KOPT-K1 (cell line): Measurements from ENCODE around the gene YTHDC1.
A peak's percentile ranks its signal among the peaks of the same experiment; 100 is the strongest.

Experiments
- H3K27ac ChIP-seq: fragments of 200-600 bp; sonication (generic); 2 replicates; pipeline ENCODE4 v1.5.1; 2016; ENCODE audit warnings: antibody characterized with exemption, mild to moderate bottlenecking, low read depth, low read length; ENCODE audit not compliant: poor library complexity, severe bottlenecking
- H3K36me3 ChIP-seq: fragments of 200-600 bp; sonication (generic); 2 replicates; pipeline ENCODE4 v1.5.1; 2017; ENCODE audit warnings: antibody characterized with exemption, mild to moderate bottlenecking, low read length, moderate library complexity; ENCODE audit not compliant: insufficient read depth
- H3K9me3 ChIP-seq: fragments of 200-600 bp; sonication (generic); 2 replicates; pipeline ENCODE4 v1.5.1; 2017; ENCODE audit warnings: antibody characterized with exemption, low read length, mild to moderate bottlenecking; ENCODE audit not compliant: insufficient read depth, poor library complexity, severe bottlenecking

Gene YTHDC1

GRCh38 chr4:68368691-68369131, 18.8 kb upstream of the YTHDC1 start:
- no peak overlapping the region for H3K27ac ChIP-seq
- no peaks in the 10 kb centered on the region for H3K36me3 ChIP-seq
- peaks cover 11% of the 10 kb centered on the region for H3K9me3 ChIP-seq

GRCh38 chr4:68367835-68368234, 17.9 kb upstream of the YTHDC1 start:
- Histone ChIP-seq H3K9me3 (peaks cover 11% of the 10 kb centered on the region), H3K36me3 (no peaks in the 10 kb centered on the region), H3K27ac (no peak overlapping the region)

GRCh38 chr4:68366600-68366999, 16.7 kb upstream of the YTHDC1 start:
- no peak overlapping the region for H3K27ac ChIP-seq
- H3K9me3 ChIP-seq = peaks cover 11% of the 10 kb centered on the region

GRCh38 chr4:68365068-68365467, 15.2 kb upstream of the YTHDC1 start:
- Histone ChIP-seq H3K27ac (no peak overlapping the region), H3K36me3 (no peaks in the 10 kb centered on the region), H3K9me3 (peaks cover 11% of the 10 kb centered on the region)

More at GRCh38 chr4:68366600-68366999, 16.7 kb upstream of the YTHDC1 start:
- no peaks in the 10 kb centered on the region for H3K36me3 ChIP-seq

GRCh38 chr4:68361146-68361589, 11.3 kb upstream of the YTHDC1 start:
- Histone ChIP-seq H3K9me3 (peaks cover 11% of the 10 kb centered on the region), H3K36me3 (no peaks in the 10 kb centered on the region), H3K27ac (no peak overlapping the region)

GRCh38 chr4:68360231-68360968, 10.5 kb upstream of the YTHDC1 start:
- H3K36me3 ChIP-seq = no peaks in the 10 kb centered on the region
- no peak overlapping the region for H3K27ac ChIP-seq
- H3K9me3 ChIP-seq = peaks cover 8% of the 10 kb centered on the region

- H3K9me3 ChIP-seq = no peaks in the 10 kb centered on the region
- no peaks in the 10 kb centered on the region for H3K36me3 ChIP-seq
- no peak overlapping the region for H3K27ac ChIP-seq
Observed at GRCh38 chr4:68359508-68359907, 9.6 kb upstream of the YTHDC1 start.

- Histone ChIP-seq H3K27ac (no peak overlapping the region), H3K9me3 (no peaks in the 10 kb centered on the region), H3K36me3 (no peaks in the 10 kb centered on the region)
Observed at GRCh38 chr4:68358988-68359387, 9.1 kb upstream of the YTHDC1 start.

GRCh38 chr4:68352791-68353190, 2.9 kb upstream of the YTHDC1 start:
- H3K27ac ChIP-seq = no peak overlapping the region
- no peaks in the 10 kb centered on the region for H3K9me3 ChIP-seq
- H3K36me3 ChIP-seq = no peaks in the 10 kb centered on the region; the same call in 1 of the 2 replicates

- peaks cover 16% of the 10 kb centered on the region for H3K36me3 ChIP-seq
- no peaks in the 10 kb centered on the region for H3K9me3 ChIP-seq
- H3K27ac ChIP-seq = peak overlapping the region; percentile 94
Observed at GRCh38 chr4:68349279-68349648, 626 bp downstream of the YTHDC1 start.

- H3K9me3 ChIP-seq = no peaks in the 10 kb centered on the region
- H3K36me3 ChIP-seq = peaks cover 16% of the 10 kb centered on the region
- H3K27ac ChIP-seq = peak overlapping the region; percentile 94
Observed at GRCh38 chr4:68348577-68348976, 1.3 kb downstream of the YTHDC1 start.

- Histone ChIP-seq H3K36me3 (peaks cover 16% of the 10 kb centered on the region), H3K27ac (peak overlapping the region; percentile 94), H3K9me3 (no peaks in the 10 kb centered on the region)
Observed at GRCh38 chr4:68347845-68348244, 2.0 kb downstream of the YTHDC1 start.

- H3K27ac ChIP-seq = no peak overlapping the region
- no peaks in the 10 kb centered on the region for H3K9me3 ChIP-seq
- peaks cover 24% of the 10 kb centered on the region for H3K36me3 ChIP-seq
Observed at GRCh38 chr4:68346461-68346860, 3.4 kb downstream of the YTHDC1 start.

GRCh38 chr4:68344785-68345184, 5.1 kb downstream of the YTHDC1 start:
- Histone ChIP-seq H3K9me3 (no peaks in the 10 kb centered on the region), H3K27ac (no peak overlapping the region), H3K36me3 (peaks cover 24% of the 10 kb centered on the region)

GRCh38 chr4:68344049-68344448, 5.8 kb downstream of the YTHDC1 start:
- Histone ChIP-seq H3K27ac (no peak overlapping the region), H3K36me3 (peaks cover 24% of the 10 kb centered on the region)

GRCh38 chr4:68342134-68342533, 7.8 kb downstream of the YTHDC1 start:
- Histone ChIP-seq H3K9me3 (no peaks in the 10 kb centered on the region), H3K27ac (no peak overlapping the region), H3K36me3 (peaks cover 31% of the 10 kb centered on the region)

More at GRCh38 chr4:68344049-68344448, 5.8 kb downstream of the YTHDC1 start:
- no peaks in the 10 kb centered on the region for H3K9me3 ChIP-seq
